Esophagus muscularis mucosa (tissue), 4 donors: ENCODE results near the gene MRPL41.

ENCODE experiments used
- EP300 ChIP-seq: sonication (generic); formaldehyde crosslinking; IDR thresholded peaks from one replicate; pipeline ENCODE4 v1.6.1; 2017; ENCODE audit warnings: antibody characterized with exemption
- POLR2A ChIP-seq: fragments of 450-650 bp; IDR thresholded peaks from one replicate; pipeline ENCODE4 v1.6.1; 2017; ENCODE audit warnings: antibody characterized with exemption, moderate library complexity, mild to moderate bottlenecking, low read depth
- POLR2AphosphoS5 ChIP-seq, 2 donors: sonication (generic); formaldehyde crosslinking; IDR thresholded peaks; one replicate each; pipeline ENCODE4 v1.6.1; 2017; ENCODE audit warnings: antibody characterized with exemption in 2 of 2
- TF ChIP-seq, protein P1 (sequence below), 3 experiments: fragments of 200-600 bp in 2 of 3; fragments of 450-650 bp in 1 of 3; sonication (generic) in 2 of 3; IDR thresholded peaks; one replicate each; pipeline ENCODE4 v1.5.1; 2017 to 2019; ENCODE audit warnings: antibody characterized with exemption in 3 of 3, mild to moderate bottlenecking in 2 of 3, moderate library complexity in 1 of 3

DNA sequence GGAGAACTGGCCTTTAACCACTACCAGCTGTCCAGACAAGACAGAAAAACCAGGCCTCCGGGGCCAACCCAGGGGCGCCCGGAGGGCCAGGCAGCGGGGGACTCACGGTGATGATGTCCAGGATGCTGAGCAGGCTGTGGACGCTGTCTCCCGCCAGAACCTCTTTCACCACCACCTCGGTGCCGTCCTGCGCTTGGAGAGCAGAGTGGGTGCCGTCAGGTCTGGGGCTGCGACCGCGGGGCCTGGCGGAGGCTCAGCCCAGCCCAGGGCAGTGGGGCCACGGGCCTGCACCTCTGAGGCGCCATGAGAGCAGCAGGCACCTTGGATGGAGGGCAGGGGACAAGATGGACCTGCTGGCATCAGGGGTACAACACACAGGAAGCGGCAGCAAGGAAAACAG is 11.1 kb upstream of the MRPL41 start:
- TF ChIP-seq, protein P1, sequence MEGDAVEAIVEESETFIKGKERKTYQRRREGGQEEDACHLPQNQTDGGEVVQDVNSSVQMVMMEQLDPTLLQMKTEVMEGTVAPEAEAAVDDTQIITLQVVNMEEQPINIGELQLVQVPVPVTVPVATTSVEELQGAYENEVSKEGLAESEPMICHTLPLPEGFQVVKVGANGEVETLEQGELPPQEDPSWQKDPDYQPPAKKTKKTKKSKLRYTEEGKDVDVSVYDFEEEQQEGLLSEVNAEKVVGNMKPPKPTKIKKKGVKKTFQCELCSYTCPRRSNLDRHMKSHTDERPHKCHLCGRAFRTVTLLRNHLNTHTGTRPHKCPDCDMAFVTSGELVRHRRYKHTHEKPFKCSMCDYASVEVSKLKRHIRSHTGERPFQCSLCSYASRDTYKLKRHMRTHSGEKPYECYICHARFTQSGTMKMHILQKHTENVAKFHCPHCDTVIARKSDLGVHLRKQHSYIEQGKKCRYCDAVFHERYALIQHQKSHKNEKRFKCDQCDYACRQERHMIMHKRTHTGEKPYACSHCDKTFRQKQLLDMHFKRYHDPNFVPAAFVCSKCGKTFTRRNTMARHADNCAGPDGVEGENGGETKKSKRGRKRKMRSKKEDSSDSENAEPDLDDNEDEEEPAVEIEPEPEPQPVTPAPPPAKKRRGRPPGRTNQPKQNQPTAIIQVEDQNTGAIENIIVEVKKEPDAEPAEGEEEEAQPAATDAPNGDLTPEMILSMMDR (IDR thresholded peaks at IDR 0.05) = no peak
- no peak for TF ChIP-seq POLR2AphosphoS5 (IDR thresholded peaks at IDR 0.05)
- TF ChIP-seq EP300 = no peak
- TF ChIP-seq POLR2A = no peak
